Epithelial cell of proximal tubule (primary cell): ENCODE results near the gene CSTF3. TPM values are rescaled to one million over a fixed set of nuclear protein-coding genes. Genes with fewer than 3 reads are reported as not detected.

Experiments used
- DNase-seq: peaks from one replicate; pipeline ENCODE4 v3.0.0-alpha.2; 2011; ENCODE audit warnings: low read depth
- H3K4me3 ChIP-seq: 2 replicates; pipeline ENCODE4 v1.5.1; 2011; ENCODE audit warnings: low read depth, mild to moderate bottlenecking, low read length
- total RNA-seq: library from RNA; depleted of rRNA; stranded (reverse); fragments of >200 nt; gene quantifications from 2 replicates; pipeline ENCODE4 v1.2.3, GENCODE V29; 2015
- TF ChIP-seq, protein P1 (sequence below): conservative IDR thresholded peaks from 2 replicates; pipeline ENCODE4 v1.5.1; 2012; ENCODE audit warnings: low read depth, mild to moderate bottlenecking, low read length

Gene CSTF3
- total RNA-seq, 1 donor from 2014 or later: 45.1 TPM

DNA sequence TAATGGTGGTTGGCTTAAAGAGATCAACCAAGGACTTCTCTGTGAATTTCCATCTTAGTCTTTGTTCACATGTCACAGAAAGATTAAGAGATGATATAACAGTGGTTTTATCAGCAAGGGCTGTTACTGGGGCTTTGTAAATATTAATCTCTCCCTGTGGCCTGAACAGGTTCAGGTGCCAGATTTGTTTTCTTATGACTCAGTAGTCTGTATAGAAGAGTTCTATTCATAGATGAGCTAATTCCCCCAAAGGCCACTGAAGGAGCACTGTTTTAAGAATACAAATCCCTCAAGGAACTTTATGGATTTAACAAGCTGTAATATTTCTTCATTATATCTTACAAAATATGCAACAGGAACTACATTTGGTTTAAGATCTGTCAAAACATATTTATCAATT lies 71.5 kb downstream of the CSTF3 start:
- DNase-seq: no peak
- TF ChIP-seq, protein P1, sequence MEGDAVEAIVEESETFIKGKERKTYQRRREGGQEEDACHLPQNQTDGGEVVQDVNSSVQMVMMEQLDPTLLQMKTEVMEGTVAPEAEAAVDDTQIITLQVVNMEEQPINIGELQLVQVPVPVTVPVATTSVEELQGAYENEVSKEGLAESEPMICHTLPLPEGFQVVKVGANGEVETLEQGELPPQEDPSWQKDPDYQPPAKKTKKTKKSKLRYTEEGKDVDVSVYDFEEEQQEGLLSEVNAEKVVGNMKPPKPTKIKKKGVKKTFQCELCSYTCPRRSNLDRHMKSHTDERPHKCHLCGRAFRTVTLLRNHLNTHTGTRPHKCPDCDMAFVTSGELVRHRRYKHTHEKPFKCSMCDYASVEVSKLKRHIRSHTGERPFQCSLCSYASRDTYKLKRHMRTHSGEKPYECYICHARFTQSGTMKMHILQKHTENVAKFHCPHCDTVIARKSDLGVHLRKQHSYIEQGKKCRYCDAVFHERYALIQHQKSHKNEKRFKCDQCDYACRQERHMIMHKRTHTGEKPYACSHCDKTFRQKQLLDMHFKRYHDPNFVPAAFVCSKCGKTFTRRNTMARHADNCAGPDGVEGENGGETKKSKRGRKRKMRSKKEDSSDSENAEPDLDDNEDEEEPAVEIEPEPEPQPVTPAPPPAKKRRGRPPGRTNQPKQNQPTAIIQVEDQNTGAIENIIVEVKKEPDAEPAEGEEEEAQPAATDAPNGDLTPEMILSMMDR: no peak
- H3K4me3 ChIP-seq: no peak overlapping the region

GRCh38 chr11:33086017-33086416 lies 75.3 kb downstream of the CSTF3 start:
- DNase-seq: no peak
- no peak overlapping the region for H3K4me3 ChIP-seq
- TF ChIP-seq, protein P1: no peak

DNA sequence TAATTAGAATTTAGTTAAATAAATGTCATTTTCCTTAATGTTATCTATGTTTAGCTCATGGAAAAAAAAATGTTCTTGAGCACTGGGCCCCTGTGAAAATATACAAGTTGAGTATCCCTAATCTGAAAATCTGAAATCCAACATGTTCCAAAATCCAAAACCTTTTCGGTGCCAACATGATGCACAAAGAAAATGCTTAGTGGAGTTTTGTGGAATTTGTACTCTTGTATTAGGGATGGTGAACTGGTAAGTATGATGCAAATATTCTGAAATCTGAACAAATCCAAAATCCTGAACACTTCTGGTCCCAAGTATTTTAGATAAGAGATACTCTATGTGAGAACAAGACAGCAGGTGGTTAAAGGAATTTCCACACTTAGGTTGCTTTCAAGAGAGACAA lies 77.4 kb downstream of the CSTF3 start:
- DNase-seq: no peak
- H3K4me3 ChIP-seq: no peak overlapping the region
- TF ChIP-seq, protein P1: no peak

DNA sequence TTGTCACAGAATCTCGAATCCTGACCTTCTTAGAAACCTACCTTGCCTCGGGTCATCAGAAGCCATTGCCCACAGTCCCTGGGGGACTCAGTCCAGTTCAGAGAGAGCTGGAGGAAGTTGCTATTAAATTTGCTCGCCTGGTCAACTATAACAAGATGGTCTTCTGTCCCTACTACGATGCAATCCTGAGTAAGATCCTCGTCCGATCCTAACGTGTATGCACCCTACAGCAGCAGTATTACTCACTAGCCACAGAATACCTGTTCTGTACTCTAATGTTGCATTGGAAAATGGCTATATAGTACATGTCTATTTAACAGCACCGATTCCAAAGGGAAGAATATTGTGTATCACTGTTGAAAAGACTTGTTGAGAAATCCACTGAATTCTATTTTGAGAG lies 88.8 kb downstream of the CSTF3 start:
- no peak for DNase-seq
- no peak overlapping the region for H3K4me3 ChIP-seq
- TF ChIP-seq, protein P1: no peak

GRCh38 chr11:33068611-33069340 lies 92.5 kb downstream of the CSTF3 start:
- DNase-seq: no peak
- TF ChIP-seq, protein P1: no peak
- no peak overlapping the region for H3K4me3 ChIP-seq

DNA sequence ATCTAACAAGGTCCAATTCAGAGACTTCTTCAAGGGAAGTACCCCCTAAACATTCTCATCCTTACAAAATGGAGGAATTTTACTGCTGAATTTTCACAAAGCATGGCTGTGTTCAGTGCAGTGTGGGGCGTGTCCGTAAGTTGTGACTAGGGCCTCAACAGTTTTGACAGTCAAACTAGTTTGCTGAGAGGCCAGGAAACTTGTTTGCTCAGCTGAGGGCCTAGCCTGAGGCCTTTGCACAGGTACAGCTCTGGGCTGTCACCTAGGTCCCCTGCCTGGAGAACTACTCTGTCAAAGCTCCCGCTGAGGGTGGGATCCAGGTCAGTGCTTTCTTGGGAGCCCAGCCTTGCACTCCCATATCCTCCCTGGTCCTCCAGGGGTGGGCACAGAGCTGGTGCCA lies 94.0 kb downstream of the CSTF3 start:
- DNase-seq: no peak
- TF ChIP-seq, protein P1: no peak
- H3K4me3 ChIP-seq: no peak overlapping the region

GRCh38 chr11:33065445-33066178 lies 95.7 kb downstream of the CSTF3 start:
- TF ChIP-seq, protein P1: peak; percentile 92
- no peak overlapping the region for H3K4me3 ChIP-seq
- no peak for DNase-seq
